HCT116 (cell line): ENCODE results near the gene NAPSA.

ENCODE experiments used
- CEBPB ChIP-seq: IDR thresholded peaks from 2 replicates; pipeline ENCODE4 v1.6.1; 2012; ENCODE audit warnings: low read depth
- EZH2 ChIP-seq: fragments of 200-600 bp; sonication (generic); IDR thresholded peaks from 2 replicates; pipeline ENCODE4 v1.6.1; 2017; ENCODE audit warnings: antibody characterized with exemption, mixed run types
- FOSL1 ChIP-seq: IDR thresholded peaks from 2 replicates; pipeline ENCODE4 v1.6.1; 2012; ENCODE audit warnings: low read depth
- POLR2A ChIP-seq: IDR thresholded peaks from 2 replicates; pipeline ENCODE4 v1.7.0; 2011; ENCODE audit warnings: borderline replicate concordance; ENCODE audit not compliant: insufficient read depth, insufficient read length; ENCODE audit errors: extremely low read depth
- POLR2AphosphoS5 ChIP-seq: IDR thresholded peaks from 2 replicates; pipeline ENCODE4 v1.6.1; 2011; ENCODE audit warnings: mild to moderate bottlenecking, low read depth, low read length, moderate library complexity
- SP1 ChIP-seq: IDR thresholded peaks from 2 replicates; pipeline ENCODE4 v1.6.1; 2012; ENCODE audit warnings: low read depth
- YY1 ChIP-seq: IDR thresholded peaks from 2 replicates; pipeline ENCODE4 v1.6.1; 2011; ENCODE audit warnings: low read length, low read depth, moderate library complexity, mild to moderate bottlenecking; ENCODE audit not compliant: insufficient replicate concordance; ENCODE audit errors: extremely low read depth
- ZFX ChIP-seq: fragments of 450-650 bp; IDR thresholded peaks from 2 replicates; pipeline ENCODE4 v1.6.1; 2017
- ZNF274 ChIP-seq: fragments of 200-500 bp; sonication (Bioruptor generic); IDR thresholded peaks from 2 replicates; pipeline ENCODE4 v1.6.1; 2014; ENCODE audit warnings: mild to moderate bottlenecking, low read depth, low read length, inconsistent platforms
- TF ChIP-seq, protein P1 (sequence below), 3 experiments: fragments of 200-600 bp in 1 of 3; sonication (generic) in 1 of 3; IDR thresholded peaks in 2 of 3; conservative IDR thresholded peaks in 1 of 3; 2 replicates each; pipeline ENCODE4 v1.5.1; 2012 to 2017; ENCODE audit warnings: low read depth in 2 of 3, low read length in 2 of 3, antibody characterized with exemption in 1 of 3, borderline replicate concordance in 1 of 3, control low read depth in 1 of 3, mild to moderate bottlenecking in 1 of 3, mixed read lengths in 1 of 3, mixed run types in 1 of 3, moderate library complexity in 1 of 3; ENCODE audit not compliant: insufficient read depth in 1 of 3
- TF ChIP-seq, protein P2 (sequence below): IDR thresholded peaks from 2 replicates; pipeline ENCODE4 v1.6.1; 2012

DNA sequence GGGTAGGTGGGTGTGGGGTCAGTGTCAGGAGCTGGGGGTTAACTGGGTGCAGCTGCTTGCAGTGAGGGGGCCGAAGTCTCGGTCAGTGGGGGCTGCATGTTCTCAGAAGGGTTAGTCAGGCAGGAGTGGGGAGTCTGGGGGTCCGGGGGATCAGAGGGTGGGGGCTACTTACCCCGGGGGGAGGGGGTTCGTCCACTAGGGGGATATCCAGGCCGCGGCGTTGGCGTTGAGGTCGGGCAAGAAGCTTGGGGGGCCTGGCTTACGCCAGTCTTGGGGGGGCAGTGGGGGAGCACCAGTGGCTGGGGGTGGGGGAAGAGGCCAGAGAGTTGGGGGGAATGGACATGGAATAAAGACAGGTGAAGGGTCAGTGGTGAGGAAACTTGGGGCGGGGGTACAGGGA, 45.4 kb downstream of the NAPSA start:
- no peak for TF ChIP-seq EZH2
- TF ChIP-seq SP1 = no peak
- no peak for TF ChIP-seq FOSL1
- no peak for TF ChIP-seq POLR2A
- TF ChIP-seq, protein P1, sequence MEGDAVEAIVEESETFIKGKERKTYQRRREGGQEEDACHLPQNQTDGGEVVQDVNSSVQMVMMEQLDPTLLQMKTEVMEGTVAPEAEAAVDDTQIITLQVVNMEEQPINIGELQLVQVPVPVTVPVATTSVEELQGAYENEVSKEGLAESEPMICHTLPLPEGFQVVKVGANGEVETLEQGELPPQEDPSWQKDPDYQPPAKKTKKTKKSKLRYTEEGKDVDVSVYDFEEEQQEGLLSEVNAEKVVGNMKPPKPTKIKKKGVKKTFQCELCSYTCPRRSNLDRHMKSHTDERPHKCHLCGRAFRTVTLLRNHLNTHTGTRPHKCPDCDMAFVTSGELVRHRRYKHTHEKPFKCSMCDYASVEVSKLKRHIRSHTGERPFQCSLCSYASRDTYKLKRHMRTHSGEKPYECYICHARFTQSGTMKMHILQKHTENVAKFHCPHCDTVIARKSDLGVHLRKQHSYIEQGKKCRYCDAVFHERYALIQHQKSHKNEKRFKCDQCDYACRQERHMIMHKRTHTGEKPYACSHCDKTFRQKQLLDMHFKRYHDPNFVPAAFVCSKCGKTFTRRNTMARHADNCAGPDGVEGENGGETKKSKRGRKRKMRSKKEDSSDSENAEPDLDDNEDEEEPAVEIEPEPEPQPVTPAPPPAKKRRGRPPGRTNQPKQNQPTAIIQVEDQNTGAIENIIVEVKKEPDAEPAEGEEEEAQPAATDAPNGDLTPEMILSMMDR (IDR thresholded peaks at IDR 0.05 in 2 of 3, conservative IDR thresholded peaks at IDR 0.05 in 1 of 3; ENCODE audit: borderline replicate concordance in 1 of 3, insufficient read depth in 1 of 3, low read depth in 2 of 3, low read length in 2 of 3) = no peak
- TF ChIP-seq ZFX = no peak
- no peak for TF ChIP-seq ZNF274
- TF ChIP-seq, protein P2, sequence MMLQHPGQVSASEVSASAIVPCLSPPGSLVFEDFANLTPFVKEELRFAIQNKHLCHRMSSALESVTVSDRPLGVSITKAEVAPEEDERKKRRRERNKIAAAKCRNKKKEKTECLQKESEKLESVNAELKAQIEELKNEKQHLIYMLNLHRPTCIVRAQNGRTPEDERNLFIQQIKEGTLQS = no peak
- no peak for TF ChIP-seq YY1
- no peak for TF ChIP-seq CEBPB
- no peak for TF ChIP-seq POLR2AphosphoS5
